ENCODE measurements around the gene ARHGEF33. TPM values are rescaled to one million over a fixed set of nuclear protein-coding genes. Genes with fewer than 3 reads are reported as not detected.
A peak's percentile ranks its signal among the peaks of the same experiment; 100 is the strongest.

ARHGEF33 gene
- not detected for total RNA-seq

DNA sequence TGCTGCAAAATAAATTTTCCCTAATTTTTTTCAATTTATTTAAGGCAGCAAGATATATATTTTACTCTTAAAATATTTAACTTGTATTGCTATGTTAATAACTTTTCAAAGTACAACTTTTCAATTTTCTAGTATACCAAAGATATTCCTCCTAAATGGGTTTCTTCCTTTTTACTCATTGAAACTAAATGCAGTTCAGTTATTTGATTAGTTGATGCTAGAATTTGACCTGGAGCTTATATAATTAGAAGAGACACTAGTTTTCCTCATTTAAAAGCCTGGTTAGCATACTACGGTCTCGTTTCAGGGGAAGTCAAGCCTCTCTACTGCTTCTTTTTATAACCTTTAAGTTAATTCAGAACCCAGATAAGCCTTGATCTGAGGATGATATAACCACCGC lies at the start of gene ARHGEF33:
TSS of gene ARHGEF33 (plus strand) at position 301 of the 400 bp plus-strand sequence. CDS start 29,573 bp downstream, outside the sequence.
- no peaks in the 10 kb centered on the region for H3K27me3 Mint-ChIP-seq (ENCODE audit: low read depth)
- H3K4me1 Mint-ChIP-seq (ENCODE audit: low read depth): peaks cover 2% of the 10 kb centered on the region
- no peaks in the 10 kb centered on the region for H3K36me3 Mint-ChIP-seq (ENCODE audit: low read depth)
- H3K4me3 Mint-ChIP-seq: no peak within 1 kb of the TSS
- CTCF ChIA-PET: no interaction called here
- no peaks in the 10 kb centered on the region for H3K9me3 Mint-ChIP-seq
- H3K27ac Mint-ChIP-seq: no peak within 1 kb of the TSS
- DNase-seq: no peak
- intact Hi-C loops (cut with micrococcal nuclease): no loop called here

DNA sequence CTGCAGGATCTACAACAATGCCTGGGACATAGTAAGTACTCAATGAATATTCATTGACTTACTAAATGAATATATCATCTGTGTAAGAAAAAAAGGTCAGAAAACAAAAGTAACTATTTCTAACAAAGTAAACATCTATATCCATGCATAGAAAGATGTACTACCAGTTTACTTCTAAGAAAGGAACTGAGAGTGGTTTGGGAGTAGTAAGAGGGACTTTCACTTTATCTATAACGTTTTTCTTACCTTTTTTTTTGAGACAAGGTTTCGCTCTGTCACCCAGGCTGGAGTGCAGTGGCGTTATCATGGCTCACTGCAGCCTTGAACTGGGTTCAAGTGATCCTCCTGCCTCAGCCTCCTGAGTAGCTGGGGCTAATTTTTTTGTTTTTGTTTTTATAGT lies 39.6 kb upstream of the ARHGEF33 start:
- no peaks in the 10 kb centered on the region for H3K4me1 Mint-ChIP-seq (ENCODE audit: low read depth)
- CTCF ChIA-PET: interaction anchor here (0.7 kb wide), 2 partner anchors 316 to 342 kb away, joined by 3 read pairs; no protein-coding TSS in a partner anchor
- DNase-seq: no peak
- peaks cover 11% of the 10 kb centered on the region for H3K36me3 Mint-ChIP-seq (ENCODE audit: low read depth)
- H3K9me3 Mint-ChIP-seq: no peaks in the 10 kb centered on the region
- no peak overlapping the region for H3K4me3 Mint-ChIP-seq
- no peaks in the 10 kb centered on the region for H3K27me3 Mint-ChIP-seq (ENCODE audit: low read depth)
- intact Hi-C loops (cut with micrococcal nuclease): no loop called here
- no peak overlapping the region for H3K27ac Mint-ChIP-seq

DNA sequence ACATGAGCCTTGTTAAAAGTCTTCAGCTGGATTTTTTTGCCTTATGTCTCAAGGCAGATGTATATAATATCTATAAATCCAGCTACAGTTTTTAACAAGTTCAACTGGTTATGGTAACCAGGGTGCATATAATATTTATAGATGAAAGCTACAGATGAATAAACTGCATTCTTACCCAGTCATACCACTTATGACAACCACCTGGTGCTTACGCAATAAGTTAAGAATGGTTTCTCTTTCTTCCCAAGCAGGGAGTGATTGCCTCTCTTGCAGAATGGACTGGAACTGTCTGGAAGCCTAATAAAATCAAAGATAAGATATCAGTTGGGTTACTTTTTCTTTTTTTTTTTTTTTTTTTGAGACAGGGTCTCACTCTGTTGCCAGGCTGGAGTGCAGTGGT lies 33.5 kb upstream of the ARHGEF33 start:
- Mint-ChIP-seq H3K9me3 (no peaks in the 10 kb centered on the region), H3K27ac (no peak overlapping the region), H3K36me3 (ENCODE audit: low read depth) (peaks cover 18% of the 10 kb centered on the region), H3K27me3 (ENCODE audit: low read depth) (no peaks in the 10 kb centered on the region), H3K4me3 (no peak overlapping the region), H3K4me1 (ENCODE audit: low read depth) (no peaks in the 10 kb centered on the region)
- CTCF ChIA-PET: interaction anchor here (1.3 kb wide), 1 partner anchor 91 kb away, joined by 3 read pairs; no protein-coding TSS in a partner anchor
- no peak for DNase-seq
- intact Hi-C loops (cut with micrococcal nuclease): no loop called here

DNA sequence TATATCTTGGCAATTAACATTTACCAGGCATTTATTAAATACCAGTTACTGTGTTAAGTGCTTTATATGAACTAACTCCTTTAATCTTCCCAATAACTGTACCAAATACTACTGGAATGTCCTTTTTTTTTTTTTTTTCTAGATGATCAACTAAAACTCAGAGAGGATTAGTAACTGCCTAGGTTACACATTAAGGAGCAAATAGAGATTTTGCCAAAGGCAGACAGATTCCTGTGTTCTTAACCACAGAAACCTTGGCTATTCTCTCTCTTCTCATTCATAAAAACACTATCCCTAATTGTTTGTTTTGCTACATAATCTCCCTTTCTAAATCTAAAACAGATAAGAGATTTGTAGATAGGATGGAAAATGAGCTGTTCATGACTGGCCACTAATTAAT lies 27.2 kb upstream of the ARHGEF33 start:
- no peak overlapping the region for H3K27ac Mint-ChIP-seq
- peaks cover 2% of the 10 kb centered on the region for H3K4me1 Mint-ChIP-seq (ENCODE audit: low read depth)
- DNase-seq: no peak
- H3K36me3 Mint-ChIP-seq (ENCODE audit: low read depth): peaks cover 23% of the 10 kb centered on the region
- intact Hi-C loops (cut with micrococcal nuclease): no loop called here
- no peaks in the 10 kb centered on the region for H3K27me3 Mint-ChIP-seq (ENCODE audit: low read depth)
- no peaks in the 10 kb centered on the region for H3K9me3 Mint-ChIP-seq
- H3K4me3 Mint-ChIP-seq: no peak overlapping the region
- CTCF ChIA-PET: no interaction called here

DNA sequence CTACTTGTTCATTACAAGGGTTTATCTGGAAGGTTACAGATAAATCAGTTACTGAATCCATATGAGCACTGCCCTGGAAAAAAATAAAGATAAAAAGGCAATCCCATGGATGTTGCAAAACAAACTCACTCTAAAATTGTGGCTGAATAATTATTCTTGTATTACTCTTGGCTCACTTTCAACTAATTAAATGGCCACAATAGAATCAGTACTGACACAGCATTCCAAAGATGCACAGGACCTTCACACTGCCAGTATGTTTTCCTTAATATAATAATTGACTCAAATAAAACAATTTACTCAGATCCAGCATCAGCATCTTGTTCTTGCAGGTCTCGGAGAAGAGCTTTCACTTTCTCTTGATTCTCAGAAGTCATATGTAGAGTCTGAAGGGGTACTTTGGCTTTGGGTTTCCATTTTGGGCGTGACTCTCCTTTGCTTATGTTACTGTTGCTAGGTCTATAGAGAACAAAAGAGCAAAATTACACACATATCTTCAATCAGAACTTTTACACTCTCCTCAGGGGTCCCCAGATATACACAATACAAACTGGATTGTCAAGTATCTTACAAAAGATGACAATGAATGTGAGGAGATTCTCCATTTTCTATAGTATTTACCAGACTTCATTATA lies 26.5 kb upstream of the ARHGEF33 start:
- peaks cover 2% of the 10 kb centered on the region for H3K4me1 Mint-ChIP-seq (ENCODE audit: low read depth)
- no peaks in the 10 kb centered on the region for H3K9me3 Mint-ChIP-seq
- no peak overlapping the region for H3K4me3 Mint-ChIP-seq
- H3K36me3 Mint-ChIP-seq (ENCODE audit: low read depth): peaks cover 23% of the 10 kb centered on the region
- CTCF ChIA-PET: interaction anchor here (0.7 kb wide), 1 partner anchor 84 kb away, joined by 3 read pairs; no protein-coding TSS in a partner anchor
- intact Hi-C loops (cut with micrococcal nuclease): no loop called here
- no peak for DNase-seq
- H3K27me3 Mint-ChIP-seq (ENCODE audit: low read depth): no peaks in the 10 kb centered on the region
- no peak overlapping the region for H3K27ac Mint-ChIP-seq

DNA sequence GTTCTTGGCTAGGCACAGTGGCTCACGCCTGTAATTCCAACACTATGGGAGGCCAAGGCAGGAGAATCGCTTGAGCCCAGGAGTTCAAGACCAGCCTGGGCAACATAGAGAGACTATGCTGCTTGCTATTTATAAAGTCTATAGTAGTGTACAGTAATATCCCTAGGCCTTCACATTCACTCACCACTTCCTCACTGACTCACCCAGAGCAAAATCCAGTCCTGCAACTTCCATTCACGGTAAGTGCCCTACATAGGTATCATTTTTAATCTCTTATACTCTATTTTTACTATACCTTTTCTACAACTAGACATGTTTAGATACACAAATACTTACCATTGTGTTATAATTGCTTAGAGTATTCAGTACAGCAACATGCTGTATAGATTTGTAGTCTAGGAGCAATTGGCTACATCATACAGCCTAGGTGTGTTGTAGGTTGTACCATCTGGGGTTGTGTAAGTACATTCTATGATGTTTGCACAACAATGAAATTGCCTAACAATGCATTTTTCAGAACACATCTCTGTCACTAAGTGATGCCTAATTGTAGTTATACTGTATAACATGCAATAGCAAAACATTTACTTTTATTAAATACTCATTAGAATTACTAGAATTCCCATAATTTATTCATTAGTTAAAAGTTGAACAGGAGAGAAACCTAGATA lies 22.8 kb upstream of the ARHGEF33 start:
- Mint-ChIP-seq H3K27ac (no peak overlapping the region), H3K9me3 (peaks cover 4% of the 10 kb centered on the region), H3K36me3 (ENCODE audit: low read depth) (peaks cover 20% of the 10 kb centered on the region), H3K4me1 (ENCODE audit: low read depth) (peaks cover 2% of the 10 kb centered on the region), H3K4me3 (no peak overlapping the region), H3K27me3 (ENCODE audit: low read depth) (no peaks in the 10 kb centered on the region)
- DNase-seq: no peak
- intact Hi-C loops (cut with micrococcal nuclease): no loop called here
- CTCF ChIA-PET: interaction anchor here (0.6 kb wide), 1 partner anchor 42 kb away, joined by 3 read pairs; no protein-coding TSS in a partner anchor

DNA sequence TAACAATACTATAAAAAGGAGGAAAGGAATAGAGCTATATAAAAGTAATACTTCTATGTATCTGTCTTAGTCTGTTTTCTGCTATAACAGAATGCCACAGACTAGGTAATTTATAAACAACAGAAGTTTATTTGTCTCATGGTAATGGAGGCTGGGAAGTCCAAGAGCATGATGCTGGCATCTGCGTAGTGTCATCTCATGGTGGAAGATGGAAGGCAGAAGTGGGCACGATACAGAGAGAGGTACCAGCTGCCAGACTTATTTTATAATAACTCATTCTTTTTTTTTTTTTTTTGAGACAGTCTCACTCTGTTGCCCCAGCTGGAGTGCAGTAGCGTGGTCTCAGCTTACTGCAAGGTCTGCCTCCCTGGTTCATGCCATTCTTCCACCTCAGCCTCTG lies 18.2 kb upstream of the ARHGEF33 start:
- Mint-ChIP-seq H3K36me3 (ENCODE audit: low read depth) (peaks cover 13% of the 10 kb centered on the region), H3K27me3 (ENCODE audit: low read depth) (no peaks in the 10 kb centered on the region), H3K4me1 (ENCODE audit: low read depth) (peaks cover 22% of the 10 kb centered on the region), H3K9me3 (peaks cover 7% of the 10 kb centered on the region), H3K4me3 (no peak overlapping the region), H3K27ac (no peak overlapping the region)
- DNase-seq: no peak
- CTCF ChIA-PET: no interaction called here
- intact Hi-C loops (cut with micrococcal nuclease): no loop called here

DNA sequence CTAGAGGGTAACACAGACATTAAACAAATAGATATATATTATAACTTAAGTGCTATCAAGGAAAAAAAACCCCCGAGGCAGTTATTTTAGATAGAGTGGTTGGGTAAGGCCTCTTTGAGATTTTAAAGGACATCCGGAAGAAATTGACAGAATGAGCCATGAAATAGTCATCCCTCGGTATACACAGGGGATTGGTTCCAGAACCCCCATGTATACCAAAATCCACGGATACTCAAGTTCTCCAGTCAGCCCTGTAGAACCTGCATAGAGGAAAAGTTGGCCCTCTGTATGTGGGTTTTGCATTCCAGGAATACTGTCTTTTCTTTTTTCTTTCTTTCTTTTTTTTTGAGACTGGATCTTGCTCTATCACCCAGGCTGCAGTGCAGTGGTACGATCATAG lies 15.9 kb upstream of the ARHGEF33 start:
- H3K27ac Mint-ChIP-seq: no peak overlapping the region
- intact Hi-C loops (cut with micrococcal nuclease): loop anchor here (2.0 kb wide), 1 partner anchor 497 kb away; the partner anchor contains the start of gene ATL2
- peaks cover 11% of the 10 kb centered on the region for H3K36me3 Mint-ChIP-seq (ENCODE audit: low read depth)
- no peak overlapping the region for H3K4me3 Mint-ChIP-seq
- peaks cover 24% of the 10 kb centered on the region for H3K4me1 Mint-ChIP-seq (ENCODE audit: low read depth)
- CTCF ChIA-PET: no interaction called here
- DNase-seq: no peak
- H3K27me3 Mint-ChIP-seq (ENCODE audit: low read depth): no peaks in the 10 kb centered on the region
- H3K9me3 Mint-ChIP-seq: peaks cover 7% of the 10 kb centered on the region

DNA sequence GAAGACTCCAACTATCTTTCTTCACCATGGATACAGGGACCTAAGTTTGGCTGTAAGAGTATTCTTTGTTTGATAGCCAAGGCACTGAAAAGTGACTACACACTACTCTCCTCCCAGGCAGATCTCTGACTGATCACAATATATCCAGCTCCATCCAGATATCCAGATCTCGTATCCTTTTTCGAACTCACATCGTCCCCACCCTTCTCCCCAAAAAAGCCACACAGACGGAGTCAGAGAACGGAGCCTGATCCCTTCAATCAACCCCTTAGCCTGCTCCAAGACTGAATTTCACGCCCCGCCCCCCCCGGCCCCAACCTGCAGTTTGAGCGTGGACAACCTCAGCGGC lies 14.5 kb upstream of the ARHGEF33 start:
- Mint-ChIP-seq H3K9me3 (peaks cover 5% of the 10 kb centered on the region), H3K4me1 (ENCODE audit: low read depth) (peaks cover 24% of the 10 kb centered on the region)
- DNase-seq: no peak

DNA sequence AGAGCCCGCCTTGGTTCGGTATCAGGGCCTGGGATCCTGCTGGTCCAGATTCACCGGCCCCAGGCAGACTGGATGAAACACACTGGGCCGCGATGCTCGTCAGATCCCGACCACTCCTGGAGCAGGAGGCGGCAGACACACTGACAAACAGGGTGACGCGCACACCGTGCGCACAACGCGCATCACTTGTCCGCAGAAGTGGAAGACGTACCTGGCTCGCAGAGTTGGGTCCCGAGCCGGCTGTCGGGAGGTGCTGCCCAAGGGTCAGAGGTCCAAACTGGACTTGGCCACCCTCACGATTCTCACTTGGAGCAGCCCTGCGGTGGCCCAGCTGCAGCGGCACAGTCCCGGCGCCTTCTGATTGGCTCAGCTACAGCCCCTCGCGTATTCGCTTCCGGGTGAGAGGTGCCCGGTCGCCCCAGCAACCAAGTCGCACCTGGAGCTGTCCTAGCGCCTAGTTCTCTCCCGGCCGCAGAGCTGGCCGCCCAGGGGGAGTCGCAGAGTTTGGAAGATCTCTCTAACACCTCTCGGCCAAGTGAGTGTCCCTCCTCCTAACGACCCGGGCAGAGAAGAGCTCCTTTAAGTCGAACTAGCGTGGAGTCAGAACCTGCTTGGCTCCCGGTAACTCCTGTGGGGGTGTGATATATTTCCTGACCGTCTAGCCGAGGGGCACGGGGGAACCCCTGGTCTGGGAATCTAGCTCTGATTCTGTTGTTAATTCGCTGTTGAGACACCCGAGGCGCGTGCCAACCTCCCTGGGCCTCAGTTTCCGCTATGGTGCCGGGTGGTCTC lies 13.9 kb upstream of the ARHGEF33 start, which contains the start of the genes DHX57 and MORN2:
TSS of gene DHX57 (minus strand) at position 359 of the 792 bp plus-strand sequence. CDS start 7,529 bp downstream, outside the sequence.
TSS of gene MORN2 (plus strand) at position 401 of the 792 bp plus-strand sequence.
- H3K36me3 Mint-ChIP-seq (ENCODE audit: low read depth): peaks cover 5% of the 10 kb centered on the region
- H3K27me3 Mint-ChIP-seq (ENCODE audit: low read depth): no peaks in the 10 kb centered on the region
- H3K4me1 Mint-ChIP-seq (ENCODE audit: low read depth): peaks cover 24% of the 10 kb centered on the region
- peaks cover 3% of the 10 kb centered on the region for H3K9me3 Mint-ChIP-seq
- CTCF ChIA-PET: interaction anchor here (1.1 kb wide), 1 partner anchor 20 kb away, joined by 3 read pairs; no protein-coding TSS in a partner anchor
- H3K27ac Mint-ChIP-seq: peak within 1 kb of the TSS; percentile 77
- peak; percentile 88 for DNase-seq
- intact Hi-C loops (cut with micrococcal nuclease): loop anchor here (1.0 to 5.0 kb wide), 4 partner anchors 97 to 499 kb away; partner anchors contain the start of genes ATL2, GEMIN6, SOS1 and SRSF7
- peak within 1 kb of the TSS; percentile 85 for H3K4me3 Mint-ChIP-seq

More for the DNA sequence above, 14.5 kb upstream of the ARHGEF33 start:
- peak overlapping the region; percentile 77 for H3K27ac Mint-ChIP-seq
- intact Hi-C loops (cut with micrococcal nuclease): loop anchor here (1.0 to 5.0 kb wide), 4 partner anchors 97 to 498 kb away; partner anchors contain the start of genes ATL2, GEMIN6, SOS1 and SRSF7
- no peaks in the 10 kb centered on the region for H3K27me3 Mint-ChIP-seq (ENCODE audit: low read depth)
- H3K4me3 Mint-ChIP-seq: peak overlapping the region; percentile 85
- CTCF ChIA-PET: no interaction called here
- peaks cover 6% of the 10 kb centered on the region for H3K36me3 Mint-ChIP-seq (ENCODE audit: low read depth)

DNA sequence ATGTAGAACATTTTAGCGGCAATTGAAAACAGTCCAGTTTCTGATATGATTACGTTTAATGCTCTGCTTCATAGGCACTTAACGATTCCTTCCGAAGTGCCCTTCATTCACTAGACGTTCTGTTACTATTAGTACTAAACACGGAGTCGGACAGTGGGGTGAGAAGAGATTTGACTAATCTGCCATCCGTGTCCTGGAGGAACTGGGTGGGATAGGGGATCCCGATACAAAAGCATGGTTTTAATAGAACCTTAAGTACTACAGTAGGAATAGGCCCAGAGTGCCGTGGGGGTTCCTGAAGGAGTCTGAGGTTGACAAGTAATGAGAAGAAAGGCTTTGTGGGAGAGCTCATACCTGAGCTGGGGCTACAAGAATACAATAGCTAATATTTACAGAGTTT lies 13.3 kb upstream of the ARHGEF33 start:
- Mint-ChIP-seq H3K27me3 (ENCODE audit: low read depth) (no peaks in the 10 kb centered on the region), H3K36me3 (ENCODE audit: low read depth) (peaks cover 4% of the 10 kb centered on the region), H3K27ac (no peak overlapping the region), H3K4me1 (ENCODE audit: low read depth) (peaks cover 24% of the 10 kb centered on the region), H3K9me3 (peaks cover 3% of the 10 kb centered on the region), H3K4me3 (peak overlapping the region; percentile 85)
- DNase-seq: no peak
- CTCF ChIA-PET: interaction anchor here (1.1 kb wide), 1 partner anchor 19 kb away, joined by 3 read pairs; no protein-coding TSS in a partner anchor
- intact Hi-C loops (cut with micrococcal nuclease): loop anchor here (5.0 kb wide), 1 partner anchor 246 kb away; the partner anchor contains the start of gene SOS1

DNA sequence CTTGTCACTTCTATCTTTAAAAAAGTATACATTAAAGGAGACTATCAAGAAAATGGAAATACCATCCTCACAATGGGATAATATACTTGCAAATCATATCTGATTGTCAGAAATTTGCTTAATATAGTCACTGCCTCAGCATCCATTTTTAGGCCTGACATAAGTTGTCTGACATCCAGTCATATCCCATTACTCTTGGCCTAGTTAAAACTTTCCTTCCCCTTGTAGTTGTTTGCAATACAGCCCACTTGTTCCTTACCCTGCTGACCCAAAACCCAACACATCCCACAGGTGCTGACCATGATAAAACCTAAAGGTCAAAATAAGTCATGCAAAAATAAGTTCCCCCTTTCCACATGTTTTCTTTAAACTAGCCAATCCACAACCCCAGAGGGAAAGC lies 3.6 kb upstream of the ARHGEF33 start:
- no peak overlapping the region for H3K4me3 Mint-ChIP-seq
- CTCF ChIA-PET: no interaction called here
- no peaks in the 10 kb centered on the region for H3K36me3 Mint-ChIP-seq (ENCODE audit: low read depth)
- intact Hi-C loops (cut with micrococcal nuclease): no loop called here
- H3K9me3 Mint-ChIP-seq: no peaks in the 10 kb centered on the region
- no peak overlapping the region for H3K27ac Mint-ChIP-seq
- DNase-seq: no peak
- H3K27me3 Mint-ChIP-seq (ENCODE audit: low read depth): no peaks in the 10 kb centered on the region
- no peaks in the 10 kb centered on the region for H3K4me1 Mint-ChIP-seq (ENCODE audit: low read depth)
